Osteoblast (primary cell): ENCODE measurements around the gene EID1. TPM values are rescaled to one million over a fixed set of nuclear protein-coding genes. Genes with fewer than 3 reads are reported as not detected.

ENCODE experiments used
- DNase-seq: peaks from one replicate; pipeline ENCODE4 v3.0.0; 2011; ENCODE audit warnings: low spot score, mixed read lengths; ENCODE audit not compliant: insufficient read length; ENCODE audit errors: missing footprints
- H2AFZ ChIP-seq: 2 replicates; pipeline ENCODE4 v1.6.0; 2011; ENCODE audit warnings: mild to moderate bottlenecking, low read length
- H3K27ac ChIP-seq: 2 replicates; pipeline ENCODE4 v1.5.1; 2011; ENCODE audit warnings: mild to moderate bottlenecking, low read depth, low read length, moderate library complexity
- H3K27me3 ChIP-seq: 2 replicates; pipeline ENCODE4 v1.6.0; 2012; ENCODE audit warnings: mild to moderate bottlenecking, control low read depth, inconsistent platforms, low read length, moderate library complexity; ENCODE audit not compliant: insufficient read depth
- H3K36me3 ChIP-seq: 2 replicates; pipeline ENCODE4 v1.5.1; 2011; ENCODE audit warnings: mild to moderate bottlenecking, low read length, control low read depth, moderate library complexity; ENCODE audit not compliant: insufficient read depth
- H3K4me1 ChIP-seq: 2 replicates; pipeline ENCODE4 v1.5.1; 2011; ENCODE audit warnings: mild to moderate bottlenecking, low read length, control low read depth, moderate library complexity; ENCODE audit not compliant: insufficient read depth
- H3K4me2 ChIP-seq: 2 replicates; pipeline ENCODE4 v1.6.0; 2011; ENCODE audit warnings: mild to moderate bottlenecking, low read length; ENCODE audit not compliant: insufficient read depth
- H3K4me3 ChIP-seq: fragments of 200-600 bp; sonication (generic); 3 replicates; pipeline ENCODE4 v1.5.1; 2012; ENCODE audit warnings: mild to moderate bottlenecking, low read length, inconsistent platforms; ENCODE audit not compliant: insufficient read depth
- H3K79me2 ChIP-seq: 2 replicates; pipeline ENCODE4 v1.6.0; 2012; ENCODE audit warnings: mild to moderate bottlenecking, low read length, control low read depth, inconsistent platforms; ENCODE audit not compliant: insufficient read depth
- H3K9me3 ChIP-seq: 2 replicates; pipeline ENCODE4 v1.5.1; 2011; ENCODE audit warnings: low read depth, low read length, control low read depth
- H4K20me1 ChIP-seq: 2 replicates; pipeline ENCODE4 v1.6.0; 2012; ENCODE audit warnings: mild to moderate bottlenecking, low read length, control low read depth; ENCODE audit not compliant: insufficient read depth
- total RNA-seq: library from RNA; depleted of rRNA; stranded (reverse); fragments of >200 nt; gene quantifications from 2 replicates; pipeline ENCODE4 v1.2.3, GENCODE V29; 2012
- TF ChIP-seq, protein P1 (sequence below): IDR thresholded peaks from 2 replicates; pipeline ENCODE4 v1.5.1; 2011; ENCODE audit warnings: mild to moderate bottlenecking, low read depth, low read length, moderate library complexity; ENCODE audit errors: extremely low read depth

EID1 gene
- total RNA-seq, 1 donor, result 206 TPM

DNA sequence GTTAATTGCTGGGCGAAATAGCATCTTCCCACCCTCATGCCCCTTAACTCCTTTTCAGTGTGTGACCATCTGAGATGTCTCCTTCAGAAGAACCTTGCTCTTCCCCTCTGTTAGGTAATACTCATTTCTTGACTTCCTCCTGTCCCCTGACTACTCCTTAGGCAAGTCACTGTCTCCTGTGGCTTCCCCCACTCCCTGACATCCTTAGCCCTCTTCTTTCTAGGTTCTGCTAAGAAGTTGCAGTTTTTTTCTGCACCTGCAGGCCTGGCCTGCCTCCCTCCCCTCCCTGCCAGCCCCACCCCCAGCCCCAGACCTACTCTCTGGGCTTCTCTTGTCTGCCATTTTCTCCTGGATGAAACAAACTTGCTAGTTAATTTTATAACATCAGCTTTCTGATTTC is 15.2 kb upstream of the EID1 start:
- peak overlapping the region; percentile 80 for H2AFZ ChIP-seq
- H3K9me3 ChIP-seq, result no peaks in the 10 kb centered on the region
- H3K27ac ChIP-seq, result no peak overlapping the region

DNA sequence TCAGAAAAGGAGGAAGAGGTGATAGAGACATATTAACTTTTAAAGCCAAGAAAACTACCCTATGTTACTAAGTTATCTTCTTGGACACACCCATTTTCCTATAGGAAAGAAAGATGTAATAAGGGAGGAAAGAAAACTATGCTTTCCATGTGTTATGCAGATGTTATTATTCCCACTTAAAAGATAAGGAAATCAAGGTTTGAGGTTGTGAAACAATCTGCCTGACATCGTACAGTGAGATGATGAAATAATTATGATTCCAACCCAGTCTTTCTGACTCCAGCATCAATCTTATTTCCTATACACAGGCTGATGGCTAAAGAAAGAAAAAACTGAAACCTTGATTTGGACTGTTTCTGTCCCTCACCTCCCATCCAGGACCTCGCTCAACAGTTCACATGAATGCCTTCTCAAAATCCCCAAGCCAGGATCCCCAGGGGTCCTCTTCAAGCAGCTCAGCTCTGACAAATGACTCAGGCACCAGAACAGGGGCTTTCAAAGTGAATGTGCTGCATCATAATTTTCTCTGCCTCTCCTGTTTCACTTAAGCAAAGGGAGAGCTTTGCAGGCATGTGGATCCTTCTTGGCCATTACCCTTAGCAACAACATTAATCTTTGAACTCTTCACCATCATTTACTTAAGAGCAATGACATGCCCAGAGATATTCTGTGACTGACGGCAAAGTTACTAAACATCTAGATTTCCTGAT is 12.4 kb upstream of the EID1 start:
- TF ChIP-seq, protein P1, sequence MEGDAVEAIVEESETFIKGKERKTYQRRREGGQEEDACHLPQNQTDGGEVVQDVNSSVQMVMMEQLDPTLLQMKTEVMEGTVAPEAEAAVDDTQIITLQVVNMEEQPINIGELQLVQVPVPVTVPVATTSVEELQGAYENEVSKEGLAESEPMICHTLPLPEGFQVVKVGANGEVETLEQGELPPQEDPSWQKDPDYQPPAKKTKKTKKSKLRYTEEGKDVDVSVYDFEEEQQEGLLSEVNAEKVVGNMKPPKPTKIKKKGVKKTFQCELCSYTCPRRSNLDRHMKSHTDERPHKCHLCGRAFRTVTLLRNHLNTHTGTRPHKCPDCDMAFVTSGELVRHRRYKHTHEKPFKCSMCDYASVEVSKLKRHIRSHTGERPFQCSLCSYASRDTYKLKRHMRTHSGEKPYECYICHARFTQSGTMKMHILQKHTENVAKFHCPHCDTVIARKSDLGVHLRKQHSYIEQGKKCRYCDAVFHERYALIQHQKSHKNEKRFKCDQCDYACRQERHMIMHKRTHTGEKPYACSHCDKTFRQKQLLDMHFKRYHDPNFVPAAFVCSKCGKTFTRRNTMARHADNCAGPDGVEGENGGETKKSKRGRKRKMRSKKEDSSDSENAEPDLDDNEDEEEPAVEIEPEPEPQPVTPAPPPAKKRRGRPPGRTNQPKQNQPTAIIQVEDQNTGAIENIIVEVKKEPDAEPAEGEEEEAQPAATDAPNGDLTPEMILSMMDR, result no peak
- Histone ChIP-seq H3K4me3 (peak overlapping the region; percentile 5), H4K20me1 (no peaks in the 10 kb centered on the region), H3K79me2 (no peaks in the 10 kb centered on the region), H3K27me3 (no peaks in the 10 kb centered on the region), H3K4me1 (peaks cover 28% of the 10 kb centered on the region), H3K4me2 (peak overlapping the region; percentile 53), H3K9me3 (no peaks in the 10 kb centered on the region), H3K27ac (peak overlapping the region; percentile 87), H2AFZ (peak overlapping the region; percentile 49), H3K36me3 (no peaks in the 10 kb centered on the region)
- DNase-seq, result no peak

More for the DNA sequence above, 15.2 kb upstream of the EID1 start:
- no peaks in the 10 kb centered on the region for H3K79me2 ChIP-seq
- H3K4me1 ChIP-seq, result peaks cover 39% of the 10 kb centered on the region
- no peaks in the 10 kb centered on the region for H3K36me3 ChIP-seq
- no peak overlapping the region for H3K4me3 ChIP-seq
- H3K27me3 ChIP-seq, result no peaks in the 10 kb centered on the region
- H3K4me2 ChIP-seq, result no peak overlapping the region
- DNase-seq, result no peak
- no peaks in the 10 kb centered on the region for H4K20me1 ChIP-seq
- TF ChIP-seq, protein P1, result no peak

GRCh38 chr15:48866141-48866563 is 11.8 kb upstream of the EID1 start:
- Histone ChIP-seq H3K36me3 (no peaks in the 10 kb centered on the region), H4K20me1 (no peaks in the 10 kb centered on the region), H2AFZ (peak overlapping the region; percentile 49), H3K79me2 (no peaks in the 10 kb centered on the region), H3K27me3 (no peaks in the 10 kb centered on the region), H3K4me1 (peaks cover 28% of the 10 kb centered on the region), H3K4me2 (peak overlapping the region; percentile 53), H3K4me3 (peak overlapping the region; percentile 5), H3K9me3 (no peaks in the 10 kb centered on the region), H3K27ac (peak overlapping the region; percentile 87)
- TF ChIP-seq, protein P1, result no peak
- DNase-seq, result no peak

- no peaks in the 10 kb centered on the region for H3K36me3 ChIP-seq
- H3K4me2 ChIP-seq, result no peak overlapping the region
- no peak overlapping the region for H3K4me3 ChIP-seq
- H3K9me3 ChIP-seq, result no peaks in the 10 kb centered on the region
- H2AFZ ChIP-seq, result no peak overlapping the region
- DNase-seq, result no peak
- TF ChIP-seq, protein P1, result no peak
- H4K20me1 ChIP-seq, result no peaks in the 10 kb centered on the region
- H3K27ac ChIP-seq, result no peak overlapping the region
- H3K27me3 ChIP-seq, result no peaks in the 10 kb centered on the region
- H3K4me1 ChIP-seq, result peaks cover 28% of the 10 kb centered on the region
- no peaks in the 10 kb centered on the region for H3K79me2 ChIP-seq
These were observed 9.9 kb upstream of the EID1 start for GRCh38 chr15:48868023-48868422.
